ENCODE results near the gene GNAQ.
"Not testable (repeated sequence)": the region's sequence is repeated elsewhere in the genome, so short reads cannot be mapped to it uniquely, and the experiment has no call there.

GRCh38 chr9:77721156-77721555 is 310.5 kb downstream of the GNAQ start:
- not testable (repeated sequence) for TF ChIP-seq CTCF, POLR2A (IDR thresholded peaks at IDR 0.05)
